ENCODE results near the gene ZMYND15. TPM values are rescaled to one million over a fixed set of nuclear protein-coding genes. Genes with fewer than 3 reads are reported as not detected.

ZMYND15 gene
- total RNA-seq, 1 donor from 2014 or later, result 0.20 TPM

DNA sequence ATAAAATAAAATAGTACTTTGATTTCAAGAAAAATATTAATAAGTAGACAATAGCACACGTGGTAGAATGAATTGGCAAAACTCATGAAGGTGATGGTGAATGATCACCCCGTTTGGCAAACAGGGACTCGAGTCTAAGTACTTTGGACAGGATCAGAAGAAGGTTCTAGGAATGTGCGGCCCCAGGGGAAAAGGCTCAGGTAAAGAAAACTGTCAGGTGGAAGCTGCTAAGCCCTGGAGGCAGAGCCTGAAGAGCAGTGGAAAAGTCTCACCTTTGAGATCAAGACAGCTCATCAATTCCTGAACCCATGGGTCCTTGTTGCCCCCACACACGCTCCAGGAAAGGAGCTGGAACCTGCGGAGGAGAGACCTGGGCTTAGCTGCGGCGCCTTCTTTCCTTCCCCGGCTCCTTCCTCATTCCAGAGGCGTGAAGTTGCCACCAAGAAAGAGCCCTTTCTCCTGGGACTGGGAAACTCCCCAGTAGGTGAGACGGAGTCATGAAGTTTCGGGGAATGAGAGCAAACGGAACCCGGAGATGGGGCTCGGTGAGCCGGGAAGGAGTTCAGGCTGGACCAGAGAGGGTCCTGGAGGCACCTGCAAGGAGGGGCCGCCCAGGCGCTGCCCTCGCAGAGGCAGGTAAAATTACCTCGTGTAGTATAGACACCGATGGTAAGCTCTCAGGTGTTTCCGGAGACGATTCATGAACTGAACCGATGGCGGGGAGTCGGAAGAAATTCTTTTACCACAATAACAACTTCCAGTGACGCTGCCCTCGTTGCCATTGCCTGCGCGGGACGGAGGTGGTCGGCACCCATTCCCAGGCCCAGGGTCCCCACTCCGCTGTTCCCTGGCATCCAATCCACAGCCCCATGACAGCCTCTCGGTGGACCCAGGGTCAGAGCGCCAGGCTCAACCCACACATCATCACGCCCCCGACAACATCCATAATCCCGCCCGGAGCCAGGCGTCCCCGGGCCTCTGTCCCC lies 1.2 kb upstream of the ZMYND15 start:
- intact Hi-C loops (cut with micrococcal nuclease), result no loop called here

GRCh38 chr17:4740025-4740351 lies 355 bp downstream of the ZMYND15 start:
- intact Hi-C loops (cut with micrococcal nuclease), result no loop called here
- ATAC-seq (no peak), DNase-seq (no peak)

More for the DNA sequence above, 1.2 kb upstream of the ZMYND15 start:
- peak; percentile 3 for ATAC-seq
- DNase-seq, result no peak

DNA sequence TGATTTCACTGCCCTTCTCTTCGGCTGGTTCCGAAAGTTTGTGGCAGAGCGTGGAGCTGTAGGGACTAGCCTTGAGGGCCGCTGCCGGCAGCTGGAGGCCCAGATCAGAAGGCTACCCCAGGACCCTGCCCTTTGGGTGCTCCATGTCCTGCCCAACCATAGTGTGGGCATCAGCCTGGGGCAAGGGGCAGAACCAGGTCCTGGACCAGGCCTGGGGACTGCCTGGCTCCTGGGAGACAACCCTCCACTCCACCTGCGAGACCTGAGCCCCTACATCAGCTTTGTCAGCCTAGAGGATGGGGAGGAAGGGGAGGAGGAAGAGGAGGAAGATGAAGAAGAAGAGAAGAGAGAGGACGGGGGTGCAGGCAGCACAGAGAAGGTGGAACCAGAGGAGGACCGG lies 951 bp downstream of the ZMYND15 start:
- ATAC-seq (no peak), DNase-seq (no peak)
- intact Hi-C loops (cut with micrococcal nuclease), result no loop called here

- intact Hi-C loops (cut with micrococcal nuclease), result no loop called here
- ATAC-seq (no peak), DNase-seq (no peak)
Measured at GRCh38 chr17:4741544-4741943, 1.9 kb downstream of the ZMYND15 start.

GRCh38 chr17:4742133-4742532 lies 2.5 kb downstream of the ZMYND15 start:
- intact Hi-C loops (cut with micrococcal nuclease), result no loop called here
- ATAC-seq (no peak), DNase-seq (no peak)

GRCh38 chr17:4742629-4743028 lies 3.0 kb downstream of the ZMYND15 start:
- intact Hi-C loops (cut with micrococcal nuclease), result no loop called here
- DNase-seq (no peak), ATAC-seq (no peak)

GRCh38 chr17:4743216-4743615 lies 3.6 kb downstream of the ZMYND15 start:
- intact Hi-C loops (cut with micrococcal nuclease), result no loop called here
- ATAC-seq, result no peak

GRCh38 chr17:4743898-4744297 lies 4.3 kb downstream of the ZMYND15 start:
- ATAC-seq (no peak), DNase-seq (no peak)
- intact Hi-C loops (cut with micrococcal nuclease), result no loop called here

More at GRCh38 chr17:4743216-4743615, 3.6 kb downstream of the ZMYND15 start:
- no peak for DNase-seq

GRCh38 chr17:4744999-4745969 lies 5.7 kb downstream of the ZMYND15 start:
- no peak for ATAC-seq
- DNase-seq, result peak; percentile 33
- intact Hi-C loops (cut with micrococcal nuclease), result no loop called here

DNA sequence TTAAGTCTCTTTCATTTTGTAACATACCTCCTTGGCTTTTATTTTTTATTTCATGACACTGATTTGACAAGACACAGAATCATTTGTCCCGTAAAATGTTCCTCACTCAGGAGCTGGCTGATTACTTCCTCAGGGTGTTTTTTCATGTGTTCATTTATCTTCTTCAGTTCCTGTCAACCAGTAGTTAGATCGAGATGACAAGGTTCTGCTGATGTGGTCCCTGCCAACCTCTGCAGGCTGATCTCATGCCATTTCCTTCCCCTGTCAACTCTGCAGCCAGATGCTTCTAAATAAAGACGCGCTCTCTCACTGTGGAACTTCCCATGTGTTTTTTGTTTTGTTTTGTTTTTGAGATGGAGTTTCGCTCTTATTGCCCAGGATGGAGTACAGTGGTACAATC lies 8.2 kb downstream of the ZMYND15 start:
- intact Hi-C loops (cut with micrococcal nuclease), result no loop called here

GRCh38 chr17:4748686-4749085 lies 9.1 kb downstream of the ZMYND15 start:
- DNase-seq (no peak), ATAC-seq (no peak)
- intact Hi-C loops (cut with micrococcal nuclease), result no loop called here

More for the DNA sequence above, 8.2 kb downstream of the ZMYND15 start:
- DNase-seq, result no peak
- ATAC-seq, result peak; percentile 78

GRCh38 chr17:4750606-4751005 lies 11.0 kb downstream of the ZMYND15 start:
- DNase-seq, result no peak
- intact Hi-C loops (cut with micrococcal nuclease), result no loop called here
- ATAC-seq, result no peak

DNA sequence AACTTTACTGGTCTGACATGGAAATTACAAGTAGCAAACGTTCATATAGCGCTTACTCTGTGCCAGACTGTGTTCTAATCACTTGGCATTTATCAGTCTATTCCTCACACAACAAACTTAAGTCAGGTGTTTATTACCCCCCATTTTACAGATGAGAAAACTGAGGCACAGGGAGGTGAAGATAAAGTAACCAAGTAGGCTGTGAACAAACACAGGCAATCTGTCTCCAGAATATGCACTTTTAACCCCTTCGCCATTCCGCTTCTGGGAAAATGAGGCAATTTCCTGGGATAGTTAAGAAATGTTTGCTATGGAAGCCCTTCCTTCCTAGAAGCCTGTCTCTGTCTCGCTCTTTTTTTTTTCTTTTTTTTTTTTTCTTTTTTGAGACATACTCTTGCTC lies 12.3 kb downstream of the ZMYND15 start:
- no peak for ATAC-seq
- DNase-seq, result no peak
- intact Hi-C loops (cut with micrococcal nuclease), result no loop called here

- ATAC-seq, result no peak
- no peak for DNase-seq
- intact Hi-C loops (cut with micrococcal nuclease), result no loop called here
Measured at GRCh38 chr17:4753392-4753791, 13.8 kb downstream of the ZMYND15 start.

DNA sequence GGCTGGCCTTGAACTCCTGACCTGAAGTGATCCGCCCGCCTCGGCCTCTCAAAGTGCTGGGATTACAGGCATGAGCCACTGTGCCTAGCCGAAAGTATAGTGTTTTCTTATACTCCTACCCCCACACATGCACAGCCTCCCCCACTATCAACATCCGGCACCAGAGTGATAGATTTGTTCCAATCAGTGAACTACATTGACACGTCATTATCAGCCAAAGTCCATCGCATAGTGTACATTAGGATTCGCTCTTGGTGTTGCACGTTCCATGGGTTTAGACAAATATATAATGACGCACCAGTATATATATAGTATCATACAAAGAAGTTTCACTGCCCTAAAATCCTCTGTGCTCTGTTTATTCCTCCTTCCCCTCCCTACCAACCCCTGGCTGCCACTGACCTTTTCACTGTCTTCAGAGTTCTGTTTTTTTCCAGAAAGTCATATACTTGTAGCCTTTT lies 20.2 kb downstream of the ZMYND15 start:
- ATAC-seq (peak; percentile 23), DNase-seq (no peak)
- intact Hi-C loops (cut with micrococcal nuclease), result no loop called here

DNA sequence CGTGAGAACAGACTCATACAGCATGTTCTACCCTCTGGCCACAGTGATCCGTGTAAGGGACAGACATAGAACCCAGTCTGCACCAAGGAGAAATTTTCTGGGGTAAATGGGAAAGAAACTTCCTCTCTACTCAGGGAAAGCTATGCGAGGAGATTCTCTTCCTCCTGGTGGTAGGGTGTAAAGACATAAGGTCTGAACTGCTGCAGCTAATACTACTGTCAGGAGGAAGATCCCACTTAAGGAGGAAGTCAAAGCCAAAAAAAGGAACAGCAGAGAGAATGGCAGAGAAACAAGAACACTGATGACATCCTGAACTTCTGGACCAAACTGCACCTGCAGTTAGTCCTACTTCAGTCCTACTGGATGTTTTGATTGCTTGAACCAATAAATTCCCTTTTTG lies 25.0 kb downstream of the ZMYND15 start:
- DNase-seq (no peak), ATAC-seq (peak; percentile 71)
- intact Hi-C loops (cut with micrococcal nuclease), result no loop called here

- ATAC-seq (peak; percentile 35), DNase-seq (no peak)
- intact Hi-C loops (cut with micrococcal nuclease), result no loop called here
Measured at GRCh38 chr17:4766201-4766600, 26.6 kb downstream of the ZMYND15 start.

GRCh38 chr17:4766723-4767122 lies 27.1 kb downstream of the ZMYND15 start:
- DNase-seq (no peak), ATAC-seq (peak; percentile 47)
- intact Hi-C loops (cut with micrococcal nuclease), result no loop called here

DNA sequence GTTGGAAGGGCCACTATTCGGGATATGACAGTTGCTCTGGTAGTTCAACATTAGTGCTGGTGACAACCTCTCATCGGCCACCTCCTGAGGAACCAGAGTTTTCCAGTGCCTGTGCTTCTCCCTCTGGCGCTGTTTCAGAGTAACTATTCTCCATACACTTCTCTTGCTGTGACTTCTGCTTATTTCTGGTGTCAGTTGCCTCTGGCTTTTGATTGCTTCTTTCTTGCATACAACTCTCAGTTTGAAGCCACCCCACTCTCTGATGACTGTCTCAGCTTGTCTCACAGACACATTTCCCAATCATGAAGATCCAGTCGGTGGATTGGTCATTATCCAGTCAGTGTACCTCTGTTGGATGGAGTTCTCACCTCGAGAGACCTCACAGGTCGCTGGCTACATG lies 28.7 kb downstream of the ZMYND15 start:
- DNase-seq, result no peak
- intact Hi-C loops (cut with micrococcal nuclease), result no loop called here
- ATAC-seq, result no peak

- DNase-seq (no peak), ATAC-seq (no peak)
- intact Hi-C loops (cut with micrococcal nuclease), result no loop called here
Measured at GRCh38 chr17:4769628-4770027, 30.0 kb downstream of the ZMYND15 start.

Data from left ventricle myocardium superior (tissue), 1 donor.